Parathyroid adenoma (tissue), 2 donors: ENCODE results near the gene PLPP7.

Source experiments
- H2AFZ ChIP-seq: fragments of 300-600 bp; sonication (generic); one replicate; pipeline ENCODE4 v1.7.0; 2017; ENCODE audit warnings: antibody characterized with exemption, mild to moderate bottlenecking
- H3K27ac ChIP-seq: fragments of 300-600 bp; sonication (generic); one replicate; pipeline ENCODE4 v1.7.0; 2017
- H3K27me3 ChIP-seq: fragments of 300-600 bp; sonication (generic); one replicate; pipeline ENCODE4 v1.7.0; 2017; ENCODE audit warnings: low read length; ENCODE audit not compliant: control insufficient read depth, insufficient read depth
- H3K36me3 ChIP-seq: fragments of 300-600 bp; sonication (generic); one replicate; pipeline ENCODE4 v1.7.0; 2017; ENCODE audit warnings: low read length; ENCODE audit not compliant: control insufficient read depth, insufficient read depth
- H3K4me1 ChIP-seq: fragments of 300-600 bp; sonication (generic); one replicate; pipeline ENCODE4 v1.7.0; 2017; ENCODE audit warnings: control low read depth
- H3K4me2 ChIP-seq: fragments of 300-600 bp; sonication (generic); one replicate; pipeline ENCODE4 v1.7.0; 2017; ENCODE audit warnings: low read length
- H3K4me3 ChIP-seq: fragments of 300-600 bp; sonication (generic); one replicate; pipeline ENCODE4 v1.7.0; 2017; ENCODE audit warnings: low read depth, low read length
- H3K79me2 ChIP-seq: fragments of 300-600 bp; sonication (generic); one replicate; pipeline ENCODE4 v1.7.0; 2017; ENCODE audit warnings: control low read depth
- H3K9ac ChIP-seq: fragments of 300-600 bp; sonication (generic); one replicate; pipeline ENCODE4 v1.7.0; 2017; ENCODE audit warnings: mild to moderate bottlenecking
- H3K9me3 ChIP-seq: fragments of 300-600 bp; sonication (generic); one replicate; pipeline ENCODE4 v1.7.0; 2017; ENCODE audit warnings: low read length; ENCODE audit not compliant: control insufficient read depth
- CTCF ChIP-seq: fragments of 300-600 bp; sonication (generic); IDR thresholded peaks from one replicate; pipeline ENCODE4 v1.7.0; 2017; ENCODE audit warnings: antibody characterized with exemption, mild to moderate bottlenecking
- donor health status: primary hyperparathyroidism.

The PLPP7 gene

DNA sequence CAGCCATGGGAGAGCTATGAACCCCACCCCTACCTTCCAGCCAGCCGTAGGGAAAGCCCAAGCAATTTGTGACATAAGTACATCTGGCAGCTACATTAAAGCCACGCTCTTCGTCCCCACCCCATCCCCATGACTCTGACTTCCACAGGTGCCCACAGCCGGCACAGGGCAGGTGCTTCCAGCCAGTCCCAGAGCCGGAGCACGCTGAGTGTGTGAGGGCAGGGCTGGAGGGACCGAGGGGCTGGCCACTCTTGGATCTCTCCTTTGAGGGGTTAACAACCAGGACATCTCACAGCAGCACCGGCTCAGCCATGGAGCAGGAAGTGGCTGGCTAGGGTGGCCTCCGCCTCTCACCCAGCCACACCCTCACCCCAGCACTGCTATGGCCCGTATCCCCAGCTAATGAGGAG is 10.8 kb upstream of the PLPP7 start:
- Histone ChIP-seq H3K9me3 (no peaks in the 10 kb centered on the region), H3K27ac (no peak overlapping the region), H3K4me1 (no peaks in the 10 kb centered on the region), H3K4me3 (no peak overlapping the region), H3K79me2 (no peaks in the 10 kb centered on the region), H3K9ac (no peak overlapping the region), H3K4me2 (no peak overlapping the region), H2AFZ (no peak overlapping the region), H3K36me3 (no peaks in the 10 kb centered on the region), H3K27me3 (no peaks in the 10 kb centered on the region)
- TF ChIP-seq CTCF: no peak

DNA sequence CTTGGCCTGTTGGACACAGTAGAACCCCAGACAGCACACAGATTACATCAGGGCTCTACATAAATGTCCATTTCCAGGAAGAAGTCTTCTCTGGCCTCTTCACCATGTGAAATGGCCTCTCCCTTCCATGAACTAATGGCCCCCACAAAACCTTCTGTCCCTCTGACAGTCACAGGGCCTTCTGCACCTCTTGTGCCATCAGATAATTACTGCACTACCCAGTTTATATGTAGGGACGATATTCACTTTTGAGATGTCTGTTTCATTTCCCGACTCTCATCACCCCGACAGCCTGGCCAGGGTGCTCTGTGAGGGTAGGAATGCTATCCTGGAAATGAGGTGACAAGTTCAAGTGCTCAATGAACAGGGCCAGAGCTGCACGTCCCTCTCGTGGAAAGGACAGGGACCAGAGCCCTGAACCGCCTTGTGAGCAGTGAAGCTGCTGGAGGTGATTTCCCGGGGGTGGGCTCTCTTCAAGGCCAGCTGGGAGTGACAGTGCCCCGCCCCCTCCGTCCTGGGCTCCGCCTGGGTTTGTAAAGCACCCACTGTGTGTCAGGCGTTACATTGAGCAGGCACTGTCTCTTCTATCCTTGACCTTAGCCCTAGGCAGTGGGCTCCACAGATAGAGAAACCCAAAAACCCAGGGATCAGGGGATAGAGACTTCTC is 10.2 kb upstream of the PLPP7 start:
- H3K27me3 ChIP-seq: no peaks in the 10 kb centered on the region
- H3K79me2 ChIP-seq: no peaks in the 10 kb centered on the region
- no peak overlapping the region for H3K27ac ChIP-seq
- no peaks in the 10 kb centered on the region for H3K9me3 ChIP-seq
- no peaks in the 10 kb centered on the region for H3K36me3 ChIP-seq
- H3K4me3 ChIP-seq: no peak overlapping the region
- no peak overlapping the region for H2AFZ ChIP-seq
- H3K4me1 ChIP-seq: no peaks in the 10 kb centered on the region
- H3K4me2 ChIP-seq: no peak overlapping the region
- H3K9ac ChIP-seq: no peak overlapping the region
- TF ChIP-seq CTCF: no peak

- Histone ChIP-seq H2AFZ (no peak overlapping the region), H3K36me3 (no peaks in the 10 kb centered on the region), H3K27me3 (no peaks in the 10 kb centered on the region), H3K4me3 (no peak overlapping the region), H3K9me3 (no peaks in the 10 kb centered on the region), H3K79me2 (no peaks in the 10 kb centered on the region), H3K4me2 (no peak overlapping the region), H3K4me1 (no peaks in the 10 kb centered on the region), H3K9ac (no peak overlapping the region), H3K27ac (no peak overlapping the region)
- TF ChIP-seq CTCF: no peak
Measured at GRCh38 chr9:131279863-131280570, 9.5 kb upstream of the PLPP7 start.

- no peak overlapping the region for H3K9ac ChIP-seq
- TF ChIP-seq CTCF: no peak
- no peaks in the 10 kb centered on the region for H3K79me2 ChIP-seq
- H3K27me3 ChIP-seq: no peaks in the 10 kb centered on the region
- no peak overlapping the region for H3K4me2 ChIP-seq
- no peaks in the 10 kb centered on the region for H3K4me1 ChIP-seq
- no peaks in the 10 kb centered on the region for H3K9me3 ChIP-seq
- H3K4me3 ChIP-seq: no peak overlapping the region
- no peak overlapping the region for H3K27ac ChIP-seq
- no peak overlapping the region for H2AFZ ChIP-seq
- H3K36me3 ChIP-seq: no peaks in the 10 kb centered on the region
Measured at GRCh38 chr9:131280660-131281059, 8.9 kb upstream of the PLPP7 start.
